ENCODE measurements around the gene ELAPOR2.
"Not testable (repeated sequence)": the region's sequence is repeated elsewhere in the genome, so short reads cannot be mapped to it uniquely, and the experiment has no call there.

ELAPOR2 gene, protein sequence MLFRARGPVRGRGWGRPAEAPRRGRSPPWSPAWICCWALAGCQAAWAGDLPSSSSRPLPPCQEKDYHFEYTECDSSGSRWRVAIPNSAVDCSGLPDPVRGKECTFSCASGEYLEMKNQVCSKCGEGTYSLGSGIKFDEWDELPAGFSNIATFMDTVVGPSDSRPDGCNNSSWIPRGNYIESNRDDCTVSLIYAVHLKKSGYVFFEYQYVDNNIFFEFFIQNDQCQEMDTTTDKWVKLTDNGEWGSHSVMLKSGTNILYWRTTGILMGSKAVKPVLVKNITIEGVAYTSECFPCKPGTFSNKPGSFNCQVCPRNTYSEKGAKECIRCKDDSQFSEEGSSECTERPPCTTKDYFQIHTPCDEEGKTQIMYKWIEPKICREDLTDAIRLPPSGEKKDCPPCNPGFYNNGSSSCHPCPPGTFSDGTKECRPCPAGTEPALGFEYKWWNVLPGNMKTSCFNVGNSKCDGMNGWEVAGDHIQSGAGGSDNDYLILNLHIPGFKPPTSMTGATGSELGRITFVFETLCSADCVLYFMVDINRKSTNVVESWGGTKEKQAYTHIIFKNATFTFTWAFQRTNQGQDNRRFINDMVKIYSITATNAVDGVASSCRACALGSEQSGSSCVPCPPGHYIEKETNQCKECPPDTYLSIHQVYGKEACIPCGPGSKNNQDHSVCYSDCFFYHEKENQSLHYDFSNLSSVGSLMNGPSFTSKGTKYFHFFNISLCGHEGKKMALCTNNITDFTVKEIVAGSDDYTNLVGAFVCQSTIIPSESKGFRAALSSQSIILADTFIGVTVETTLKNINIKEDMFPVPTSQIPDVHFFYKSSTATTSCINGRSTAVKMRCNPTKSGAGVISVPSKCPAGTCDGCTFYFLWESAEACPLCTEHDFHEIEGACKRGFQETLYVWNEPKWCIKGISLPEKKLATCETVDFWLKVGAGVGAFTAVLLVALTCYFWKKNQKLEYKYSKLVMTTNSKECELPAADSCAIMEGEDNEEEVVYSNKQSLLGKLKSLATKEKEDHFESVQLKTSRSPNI
- total RNA-seq: 7.1 to 32.6 (median 11.8) reads per million in 4 experiments

DNA sequence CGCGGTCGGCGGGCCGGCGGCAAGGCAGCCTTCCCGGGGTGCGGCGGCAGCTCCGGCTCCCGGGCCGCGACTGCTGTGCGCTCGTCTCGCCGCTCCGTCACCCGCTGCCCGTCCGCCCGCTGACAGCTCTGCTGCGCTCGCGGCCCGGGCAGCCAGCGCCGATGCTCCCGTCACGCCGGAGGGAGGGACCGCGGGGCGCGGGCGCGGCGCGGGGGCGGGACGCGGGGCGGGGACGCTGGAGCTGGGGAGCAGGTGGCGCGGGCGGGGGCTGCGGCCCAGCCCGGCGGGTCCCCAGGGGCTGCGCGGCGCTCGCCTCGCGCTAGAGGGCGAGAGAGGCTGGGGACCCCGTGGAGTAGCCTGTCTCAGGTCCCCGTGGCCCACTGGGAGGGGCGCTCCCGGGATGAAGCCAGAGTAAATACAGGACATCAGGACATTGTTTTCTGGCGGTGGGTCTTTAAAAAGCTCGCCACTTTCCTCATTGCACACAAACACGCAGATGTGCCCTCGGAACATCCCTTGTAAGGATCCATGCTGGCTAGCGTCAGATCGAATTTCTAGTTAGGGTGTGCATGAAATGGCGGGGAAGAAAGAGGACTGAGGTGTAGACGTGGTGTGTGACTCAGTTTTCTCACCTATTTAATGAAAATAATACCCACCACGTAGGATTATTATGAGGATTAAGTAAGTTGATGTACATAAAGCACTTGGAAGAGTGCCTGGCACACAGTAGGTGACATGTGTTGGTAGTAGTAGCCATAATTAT lies at the start of gene ELAPOR2:
TSS of gene ELAPOR2 (minus strand) at position 130 of the 763 bp plus-strand sequence. CDS start 141 bp downstream, outside the sequence.
- peak; percentile 71 for DNase-seq

DNA sequence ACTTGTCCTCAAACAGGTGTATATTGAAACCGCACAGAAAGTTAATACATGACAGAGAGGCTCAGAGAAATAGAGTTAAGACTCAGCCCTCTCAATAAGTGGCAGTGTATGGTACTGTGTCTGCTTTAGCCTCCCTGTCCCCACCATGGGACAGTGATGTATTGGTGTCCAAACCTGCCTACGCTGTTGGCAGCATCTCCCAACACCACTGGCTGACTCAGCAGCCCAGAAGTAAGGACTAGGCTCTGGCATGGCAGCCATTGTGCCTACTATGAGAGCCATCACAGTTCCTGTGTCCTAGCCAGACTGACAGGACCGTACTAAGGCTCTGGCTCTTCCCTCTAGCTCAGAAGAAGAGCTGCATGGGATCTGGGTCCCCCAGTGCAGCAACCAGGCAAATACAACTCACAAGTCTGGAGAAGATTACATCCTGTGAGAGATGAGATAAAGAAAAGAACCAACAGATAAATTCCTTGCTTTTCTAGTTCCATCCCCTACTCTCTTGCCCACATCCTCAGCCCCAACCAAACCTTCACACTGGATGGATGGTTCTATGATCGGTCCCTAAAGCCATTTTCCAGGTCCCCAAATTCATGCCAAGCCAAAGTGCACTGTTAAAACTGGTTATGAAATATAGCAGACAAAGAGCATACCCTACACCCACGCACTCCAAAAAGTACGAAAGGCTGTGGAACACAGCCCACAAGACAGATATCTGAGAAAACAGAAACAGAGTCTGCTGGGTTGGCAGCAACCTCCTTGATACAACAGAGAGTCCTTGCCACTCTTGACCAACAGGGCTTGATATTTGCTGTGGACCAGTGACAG lies 48.7 kb upstream of the ELAPOR2 start:
- DNase-seq: no peak

DNA sequence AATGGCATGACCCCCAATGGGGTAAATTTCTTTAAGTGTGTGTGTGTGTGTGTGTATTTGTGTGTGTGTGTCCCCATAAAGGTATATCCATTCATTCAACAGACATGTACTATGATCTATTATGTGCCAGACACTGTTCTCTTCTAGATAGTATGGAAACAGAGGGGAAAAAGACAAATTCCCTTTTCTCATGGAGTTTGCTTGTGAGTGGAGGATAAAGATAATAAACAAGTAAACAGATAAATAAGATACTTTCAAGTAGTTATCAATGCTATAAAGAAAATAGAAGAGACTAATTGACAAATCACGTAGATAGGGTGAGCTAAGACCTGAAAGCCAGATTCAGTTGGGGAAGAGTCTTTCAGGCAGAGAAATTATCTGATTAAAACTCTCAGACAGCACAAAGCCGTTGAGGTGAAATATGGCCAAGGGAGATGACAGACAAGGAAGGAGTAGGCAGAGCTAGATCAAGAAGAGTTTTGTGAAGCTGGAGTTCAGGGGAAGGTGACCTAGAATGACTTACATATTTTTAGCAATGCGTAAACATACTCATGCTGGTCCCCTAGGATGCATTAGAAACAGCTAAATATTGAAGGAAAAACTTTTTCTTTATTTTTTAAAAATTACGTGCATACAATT lies 47.6 kb upstream of the ELAPOR2 start:
- DNase-seq: no peak

DNA sequence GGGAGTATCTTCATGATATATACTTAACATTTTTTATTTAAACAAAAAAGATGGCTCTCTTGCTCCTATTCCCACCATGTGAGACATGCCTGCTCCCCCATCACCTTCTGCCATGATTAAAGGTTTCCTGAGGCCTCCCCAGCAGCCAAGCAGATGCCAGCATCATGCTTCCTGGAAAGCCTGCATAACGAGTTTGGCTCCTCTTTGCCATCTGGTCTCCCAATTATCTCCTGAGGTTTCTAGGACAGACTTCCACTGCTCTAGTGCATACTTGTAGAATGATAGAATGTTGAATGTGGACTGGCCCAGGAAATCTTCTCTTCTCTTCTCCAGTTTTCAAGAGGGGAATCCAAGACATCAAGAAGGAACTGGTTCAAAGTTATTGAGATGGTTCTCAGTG lies 45.9 kb upstream of the ELAPOR2 start:
- no peak for DNase-seq

DNA sequence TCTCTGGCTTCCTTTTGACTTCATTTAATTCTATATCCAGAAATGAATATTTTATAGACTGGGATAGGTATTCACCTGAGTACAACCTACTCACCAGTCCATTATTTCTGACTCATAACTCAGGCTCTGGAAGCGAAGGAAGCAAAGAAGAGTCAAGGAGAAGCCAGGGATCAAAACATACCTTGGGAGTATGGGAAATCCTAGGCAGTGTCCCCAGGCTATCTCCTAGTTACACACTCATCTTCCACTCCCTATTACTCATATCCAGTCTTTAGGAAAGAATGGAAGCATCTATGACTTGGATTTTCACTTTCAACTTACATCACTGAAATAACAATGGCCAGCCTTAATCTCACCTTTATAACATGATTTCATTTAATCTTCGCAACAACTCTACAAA lies 40.9 kb upstream of the ELAPOR2 start:
- DNase-seq: no peak

DNA sequence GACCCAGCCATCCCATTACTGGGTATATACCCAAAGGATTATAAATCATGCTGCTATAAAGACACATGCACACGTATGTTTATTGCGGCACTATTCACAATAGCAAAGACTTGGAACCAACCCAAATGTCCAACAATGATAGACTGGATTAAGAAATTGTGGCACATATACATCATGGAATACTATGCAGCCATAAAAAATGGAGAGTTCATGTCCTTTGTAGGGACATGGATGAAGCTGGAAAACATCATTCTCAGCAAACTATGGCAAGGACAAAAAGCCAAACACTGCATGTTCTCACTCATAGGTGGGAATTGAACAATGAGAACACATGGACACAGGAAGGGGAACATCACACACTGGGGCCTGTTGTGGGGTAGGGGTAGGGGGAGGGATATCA lies 37.9 kb upstream of the ELAPOR2 start:
- DNase-seq: not testable (repeated sequence)

DNA sequence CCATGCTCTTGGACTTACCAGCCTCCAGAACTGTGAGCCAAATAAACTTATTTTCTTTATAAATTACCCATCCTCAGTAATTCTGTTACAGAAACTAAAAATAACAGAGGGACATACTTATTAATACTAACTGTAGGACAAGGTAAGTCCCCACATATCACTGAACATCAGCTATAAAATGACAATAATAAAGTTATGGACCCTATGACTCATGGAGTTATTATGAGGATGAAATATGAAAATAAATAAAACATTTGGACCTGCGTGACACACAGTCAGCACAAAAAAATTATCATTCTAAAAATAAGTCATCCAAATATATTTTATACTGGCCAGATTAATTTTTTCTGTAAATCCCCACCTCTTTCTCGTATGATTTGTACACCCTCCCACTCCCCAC lies 34.9 kb upstream of the ELAPOR2 start:
- DNase-seq: no peak

DNA sequence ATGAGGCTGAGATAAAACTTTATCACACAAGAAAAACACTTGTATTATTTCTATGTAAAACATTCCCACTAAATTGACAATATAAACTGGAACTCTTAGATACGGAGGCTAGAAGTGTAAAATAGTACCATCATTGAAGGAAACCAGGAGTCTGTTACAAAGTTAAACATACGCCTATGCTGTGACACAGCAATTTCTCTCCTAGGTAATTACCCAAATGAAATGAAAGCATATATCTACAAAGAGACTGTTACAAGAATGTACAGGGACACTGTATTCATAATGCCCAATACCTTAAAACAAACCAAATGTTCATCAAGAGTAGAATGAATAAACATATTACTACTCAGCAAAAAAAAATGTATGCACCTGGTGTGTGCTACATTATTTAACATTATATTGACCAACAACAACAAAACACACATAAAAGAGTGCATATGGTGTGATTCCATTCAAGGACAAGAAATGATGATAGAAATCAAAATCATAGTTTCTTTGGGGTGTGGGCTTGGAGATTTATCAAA lies 33.2 kb upstream of the ELAPOR2 start:
- DNase-seq: no peak

DNA sequence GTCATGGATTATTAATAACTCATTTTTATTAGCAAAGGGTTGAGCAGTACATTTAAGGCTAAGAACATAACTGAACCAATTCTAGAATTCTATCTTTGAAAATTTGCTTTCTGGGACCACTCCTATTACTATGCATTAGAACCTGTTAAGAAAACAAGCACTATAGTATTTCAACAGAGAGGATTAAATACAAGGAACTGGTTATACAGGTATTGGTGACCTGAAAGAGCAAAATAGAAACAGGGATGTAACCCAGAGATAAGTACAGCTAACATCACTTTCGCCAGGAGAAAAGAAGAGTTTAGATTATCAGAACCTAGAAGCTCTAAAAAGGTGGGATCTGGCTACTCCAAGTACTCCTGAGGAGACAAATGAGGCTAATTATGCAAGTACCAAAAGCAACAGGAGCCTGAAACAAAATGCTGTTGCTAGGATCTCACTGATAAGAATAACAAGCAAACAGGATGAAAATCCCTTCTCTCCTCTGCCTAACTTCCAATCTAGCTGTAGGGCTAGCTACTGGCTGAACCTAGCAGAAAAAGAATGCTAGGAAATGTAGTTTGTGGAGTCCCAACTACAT lies 32.1 kb upstream of the ELAPOR2 start:
- DNase-seq: no peak

DNA sequence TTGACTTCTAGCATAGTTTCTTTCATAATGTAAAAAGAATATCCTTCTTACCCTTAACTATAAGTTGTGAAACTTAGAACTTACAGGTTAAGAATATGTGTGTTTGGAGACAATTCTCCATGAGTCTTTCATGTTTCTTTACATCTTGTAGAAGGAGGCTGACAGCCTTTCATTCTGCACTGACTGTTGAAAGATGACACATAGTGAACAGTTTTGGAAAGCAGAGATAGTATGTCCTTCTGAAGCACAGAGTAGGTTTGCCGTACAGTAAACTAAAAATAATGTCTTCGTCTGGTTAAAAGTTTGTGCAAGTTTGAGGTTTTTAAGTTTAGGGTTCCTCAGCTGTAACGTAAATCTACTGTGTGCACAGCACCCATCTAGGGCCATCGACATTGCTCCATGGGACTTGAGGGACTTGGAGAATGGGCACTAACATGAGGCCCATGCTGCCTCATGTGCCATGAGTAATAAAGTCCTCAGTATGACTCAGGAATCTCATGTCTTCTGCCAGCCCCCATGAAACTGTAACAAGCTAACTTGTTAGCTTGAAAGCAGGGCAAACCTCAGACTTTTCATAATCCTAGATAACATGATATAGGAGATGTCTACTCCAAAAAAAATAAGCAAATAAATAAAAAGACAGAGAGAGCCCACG lies 24.5 kb upstream of the ELAPOR2 start:
- no peak for DNase-seq

DNA sequence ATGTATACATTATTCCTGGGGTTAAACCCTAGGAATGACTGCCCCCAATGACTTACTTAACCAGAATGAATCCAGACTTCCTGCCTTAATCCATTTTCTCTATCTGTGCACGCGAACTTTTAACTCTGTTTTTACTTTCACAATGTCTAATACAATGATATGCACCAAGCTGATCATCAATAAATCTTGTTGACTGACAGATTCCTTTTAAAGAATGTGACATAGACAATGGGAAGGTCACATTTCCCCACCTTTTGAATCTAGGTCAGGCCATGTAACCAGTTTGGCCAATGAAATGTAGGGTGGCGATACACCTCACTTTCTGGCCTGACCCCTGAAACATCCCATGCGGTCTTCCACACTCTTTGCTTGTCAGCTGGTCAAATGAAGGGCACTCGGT lies 23.2 kb upstream of the ELAPOR2 start:
- no peak for DNase-seq

DNA sequence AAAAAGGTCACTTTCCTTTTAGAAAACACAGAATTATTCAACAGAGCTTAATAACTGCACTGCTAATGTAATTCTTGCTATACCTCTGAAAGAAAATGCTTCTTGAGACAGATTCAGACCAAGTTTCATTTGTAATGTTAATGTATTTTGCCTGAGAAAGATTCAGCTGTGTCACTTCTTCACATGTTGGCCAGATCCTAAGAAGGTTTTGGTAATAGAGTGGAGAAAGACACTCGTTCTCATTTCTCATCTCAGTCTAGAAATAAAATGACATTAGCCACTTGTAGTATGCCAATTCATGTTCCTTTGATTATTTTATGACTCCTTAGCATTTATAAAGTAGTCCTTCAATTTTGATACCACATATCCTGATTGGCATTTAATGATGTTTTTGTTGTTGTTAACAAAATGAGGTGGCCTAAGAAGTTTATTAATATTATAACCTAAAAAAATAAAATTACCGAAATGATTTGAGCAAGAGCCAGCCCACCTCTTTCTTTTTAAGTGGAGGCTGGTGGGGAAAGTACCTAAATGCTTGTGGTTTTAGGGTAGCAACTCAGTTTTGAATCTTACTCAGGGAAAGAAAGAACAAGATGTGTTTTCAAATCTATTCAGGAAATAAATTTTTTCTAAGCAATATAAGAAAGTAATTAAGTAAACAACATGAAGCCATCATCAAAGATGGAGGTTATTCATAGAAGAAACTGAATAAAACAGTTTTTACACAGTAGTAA lies 16.4 kb upstream of the ELAPOR2 start:
- no peak for DNase-seq

DNA sequence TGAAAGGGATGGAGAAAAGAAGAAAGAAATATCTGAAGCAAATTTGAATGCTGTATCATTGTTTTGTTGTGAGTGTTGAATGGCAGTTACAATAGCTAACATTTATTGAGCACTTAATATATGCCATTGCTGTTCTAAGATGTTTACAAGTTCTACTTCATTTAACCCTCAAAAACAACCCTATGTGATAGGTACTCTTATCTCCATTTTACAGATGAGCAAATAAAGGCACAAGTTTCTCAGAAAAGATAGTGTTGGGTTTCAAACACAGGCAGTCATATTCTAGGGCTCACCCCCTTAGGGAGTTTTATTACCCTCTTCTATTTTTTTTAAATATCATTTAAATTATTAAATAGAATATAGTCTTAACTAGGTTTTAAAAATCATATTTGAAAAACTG lies 8.3 kb upstream of the ELAPOR2 start:
- DNase-seq: no peak

DNA sequence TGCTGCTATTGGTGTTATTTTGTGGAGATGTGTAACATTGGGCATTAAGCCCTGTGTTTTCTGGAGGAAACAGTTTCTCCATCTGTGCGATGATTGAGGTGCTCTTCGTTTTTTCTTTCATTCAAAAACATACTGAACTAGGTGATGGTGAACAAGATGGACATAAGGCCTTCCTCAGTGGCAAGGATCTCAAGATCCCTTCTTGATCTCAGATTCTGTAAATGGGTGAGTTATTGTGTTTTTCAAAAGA lies 759 bp upstream of the ELAPOR2 start:
- DNase-seq: no peak

DNA sequence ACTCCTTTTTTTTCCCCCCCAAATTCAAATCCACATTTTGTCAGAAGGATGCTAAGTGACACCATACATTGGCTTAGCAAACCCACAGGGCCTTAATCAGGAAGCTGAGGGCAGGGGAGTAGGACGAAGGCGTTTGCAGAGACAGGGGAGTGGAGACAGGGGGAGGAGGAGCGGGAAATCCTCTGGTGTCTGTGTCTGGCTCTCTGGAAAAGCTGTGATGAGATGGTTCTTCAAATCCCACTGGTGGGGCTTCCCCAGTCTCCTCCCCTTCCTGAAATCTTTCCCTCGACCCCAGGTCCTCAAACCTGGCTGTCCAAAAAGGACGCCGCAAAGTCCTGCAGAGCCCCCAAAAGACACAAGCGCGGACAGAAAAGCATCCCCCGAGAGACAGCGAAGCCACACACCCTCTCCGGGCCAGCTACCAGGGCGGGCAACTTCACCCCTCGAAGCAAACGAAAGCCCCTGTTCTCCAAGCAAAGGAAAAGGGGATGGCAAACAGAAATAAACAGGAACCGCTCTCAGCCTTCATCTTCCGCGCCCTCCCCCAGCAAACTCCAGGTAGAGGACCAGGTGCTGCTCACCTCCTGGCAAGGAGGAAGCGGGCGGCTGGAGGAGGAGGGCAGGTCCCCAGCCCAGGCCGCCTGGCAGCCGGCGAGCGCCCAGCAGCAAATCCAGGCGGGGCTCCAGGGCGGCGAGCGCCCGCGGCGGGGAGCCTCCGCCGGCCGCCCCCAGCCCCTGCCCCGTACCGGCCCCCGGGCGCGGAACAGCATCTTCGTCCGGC lies 520 bp downstream of the ELAPOR2 start:
- DNase-seq: no peak

DNA sequence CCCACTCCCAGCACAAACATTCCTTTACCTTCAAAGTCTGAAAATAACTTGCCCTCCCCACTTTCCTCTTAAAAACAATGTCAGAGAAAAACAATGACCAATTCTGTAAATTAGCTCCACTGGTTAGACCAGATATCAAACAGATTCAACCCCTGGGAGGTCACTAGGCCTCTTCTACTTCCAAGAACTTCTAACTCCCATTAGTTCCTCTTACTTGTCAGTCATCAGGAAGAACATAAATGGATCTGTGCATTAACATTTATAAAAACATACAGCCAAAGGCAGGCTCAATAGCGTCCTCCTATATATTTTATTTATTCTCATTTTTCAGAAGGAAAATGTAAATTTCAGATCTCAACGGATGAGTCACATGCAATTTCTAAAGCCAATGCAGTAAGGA lies 2.2 kb downstream of the ELAPOR2 start:
- DNase-seq: no peak

DNA sequence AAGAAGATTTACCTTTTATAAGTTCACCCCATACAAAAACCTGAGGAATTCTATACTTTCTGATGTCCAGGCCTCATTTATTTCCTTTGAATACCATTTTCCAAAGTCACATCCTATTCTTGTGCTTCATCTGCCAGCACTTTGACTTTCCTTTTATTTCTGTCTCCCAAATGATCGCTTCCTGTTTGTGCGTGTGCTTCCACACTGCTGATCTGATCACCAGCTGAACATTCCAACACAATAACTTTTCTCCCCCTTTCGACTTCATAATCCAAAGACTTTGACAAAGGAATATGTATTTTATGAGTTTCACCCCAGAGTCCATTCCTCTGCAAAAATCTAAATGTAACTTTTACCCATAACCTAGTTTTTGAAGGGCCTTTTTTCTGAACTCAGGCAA lies 3.1 kb downstream of the ELAPOR2 start:
- no peak for DNase-seq

DNA sequence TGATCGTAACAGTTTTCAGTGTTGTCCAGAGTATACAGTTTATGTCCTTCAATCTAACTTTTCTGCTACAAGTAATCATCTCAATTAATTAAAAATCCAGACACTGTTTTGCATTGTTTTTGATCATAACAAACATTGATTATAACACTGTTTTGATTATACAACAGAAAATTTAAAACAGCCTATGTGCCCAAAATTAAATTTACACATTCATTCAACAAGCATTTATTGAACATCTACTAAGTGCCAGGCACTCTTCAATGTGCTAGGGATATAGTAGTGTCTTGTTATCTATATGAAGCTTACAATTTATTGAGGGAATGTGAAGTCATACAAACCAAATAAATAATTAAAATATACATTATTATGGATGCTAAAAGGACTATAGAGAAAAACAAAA lies 10.6 kb downstream of the ELAPOR2 start:
- DNase-seq: no peak

DNA sequence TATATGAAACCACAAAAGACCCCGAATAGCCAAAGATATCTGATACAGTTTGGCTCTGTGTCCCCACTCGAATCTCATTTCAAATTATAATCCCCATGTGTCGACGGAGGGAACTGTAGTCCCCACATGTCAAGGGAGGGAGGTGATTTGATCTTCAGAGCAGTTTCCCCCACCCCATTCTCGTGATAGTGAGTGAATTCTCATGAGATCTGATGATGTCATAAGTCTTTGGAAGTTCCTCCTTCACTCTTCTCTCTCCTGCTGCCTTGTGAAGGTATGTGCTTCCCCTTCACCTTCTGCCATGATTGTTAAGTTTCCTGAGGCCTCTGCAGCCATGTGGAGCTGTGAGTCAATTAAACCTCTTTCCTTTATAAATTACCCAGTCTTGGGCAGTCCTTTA lies 13.0 kb downstream of the ELAPOR2 start:
- DNase-seq: no peak

All from effector CD8-positive, alpha-beta T cell (primary cell).